ENCODE results near the gene CALY.
"Not testable (repeated sequence)": the region's sequence is repeated elsewhere in the genome, so short reads cannot be mapped to it uniquely, and the experiment has no call there.

The CALY gene

DNA sequence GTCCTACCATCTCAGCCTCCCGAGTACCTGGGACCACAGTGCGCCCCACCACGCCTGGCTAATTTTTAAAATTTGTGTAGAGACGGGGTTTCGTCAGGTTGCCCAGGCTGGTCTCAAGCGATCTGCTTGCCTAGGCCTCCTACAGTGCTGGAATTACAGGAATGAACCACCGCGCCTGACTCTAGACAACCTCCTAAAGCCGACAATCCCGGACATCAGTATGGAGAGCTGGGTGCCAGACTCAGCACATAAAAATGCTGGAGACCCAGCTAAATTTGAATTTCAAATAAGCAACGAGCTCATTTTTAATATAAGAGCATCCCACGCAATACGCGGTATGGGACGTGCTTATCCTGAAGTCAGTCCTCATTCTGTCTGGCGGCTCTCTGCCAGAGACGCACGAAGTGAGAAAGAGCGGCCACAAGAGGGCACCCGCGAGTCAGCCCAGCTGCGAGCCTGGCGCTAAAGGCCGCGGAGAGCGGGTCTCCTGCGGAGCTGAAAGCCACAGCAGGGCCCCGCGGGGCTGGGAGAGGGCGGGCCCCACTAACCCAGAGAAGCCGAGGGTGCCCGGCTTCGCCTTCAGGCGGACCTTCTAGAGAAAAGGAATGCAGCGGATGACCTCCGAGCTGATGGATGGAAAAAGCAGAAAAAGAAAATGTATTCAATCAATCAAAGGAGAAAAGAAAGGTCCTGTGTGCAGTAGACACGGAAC is 7.0 kb downstream of the CALY start:
- peak; percentile 73 for DNase-seq (ENCODE audit: low read depth)

DNA sequence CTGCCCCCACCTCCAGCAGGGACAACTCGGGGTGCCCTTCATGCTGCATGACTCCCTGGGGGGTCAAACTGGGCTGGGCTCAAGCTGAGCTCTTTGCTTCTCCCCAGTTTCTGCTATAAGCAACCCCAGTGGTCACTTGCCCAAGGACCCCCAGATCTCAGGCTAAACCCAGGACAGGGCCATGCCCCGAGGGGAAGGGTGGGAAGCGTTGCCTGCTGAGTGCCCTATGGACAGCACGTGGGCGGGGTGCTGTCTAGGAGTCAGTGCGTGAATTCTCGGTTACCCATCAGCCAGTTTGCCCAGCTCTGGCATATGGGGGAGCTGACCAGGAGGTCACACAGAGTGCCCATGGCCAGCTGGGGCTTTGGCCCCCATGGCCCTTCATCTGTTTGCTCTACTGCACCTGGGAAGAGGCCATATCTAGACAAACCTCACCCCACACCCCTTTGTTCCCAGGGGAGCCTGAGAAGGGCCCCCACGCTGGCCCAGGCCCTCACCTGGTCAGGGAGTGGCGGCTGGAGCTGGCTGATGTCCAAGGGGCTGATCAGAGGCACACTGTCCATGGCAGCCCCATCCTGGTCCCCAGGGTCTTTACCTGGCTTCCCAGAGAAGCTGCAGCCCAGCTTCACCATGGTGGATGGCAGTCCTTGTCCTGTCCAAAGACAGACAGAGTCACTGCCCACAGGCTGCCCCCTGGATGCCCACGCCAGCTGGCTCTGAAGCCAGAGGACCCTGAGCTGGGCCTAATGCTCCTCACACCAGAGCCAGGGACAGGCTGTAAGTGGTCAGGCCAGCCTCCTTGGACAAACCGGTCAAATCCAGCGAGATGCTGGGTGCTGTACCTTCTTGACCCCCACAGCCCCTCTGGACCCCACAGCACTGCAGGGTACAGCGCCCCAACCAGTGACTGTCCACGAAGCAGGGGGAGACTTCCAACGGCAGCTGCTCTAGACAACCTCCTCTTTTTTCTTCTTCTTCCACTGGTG is 8.0 kb downstream of the CALY start:
- DNase-seq (ENCODE audit: low read depth), result no peak

DNA sequence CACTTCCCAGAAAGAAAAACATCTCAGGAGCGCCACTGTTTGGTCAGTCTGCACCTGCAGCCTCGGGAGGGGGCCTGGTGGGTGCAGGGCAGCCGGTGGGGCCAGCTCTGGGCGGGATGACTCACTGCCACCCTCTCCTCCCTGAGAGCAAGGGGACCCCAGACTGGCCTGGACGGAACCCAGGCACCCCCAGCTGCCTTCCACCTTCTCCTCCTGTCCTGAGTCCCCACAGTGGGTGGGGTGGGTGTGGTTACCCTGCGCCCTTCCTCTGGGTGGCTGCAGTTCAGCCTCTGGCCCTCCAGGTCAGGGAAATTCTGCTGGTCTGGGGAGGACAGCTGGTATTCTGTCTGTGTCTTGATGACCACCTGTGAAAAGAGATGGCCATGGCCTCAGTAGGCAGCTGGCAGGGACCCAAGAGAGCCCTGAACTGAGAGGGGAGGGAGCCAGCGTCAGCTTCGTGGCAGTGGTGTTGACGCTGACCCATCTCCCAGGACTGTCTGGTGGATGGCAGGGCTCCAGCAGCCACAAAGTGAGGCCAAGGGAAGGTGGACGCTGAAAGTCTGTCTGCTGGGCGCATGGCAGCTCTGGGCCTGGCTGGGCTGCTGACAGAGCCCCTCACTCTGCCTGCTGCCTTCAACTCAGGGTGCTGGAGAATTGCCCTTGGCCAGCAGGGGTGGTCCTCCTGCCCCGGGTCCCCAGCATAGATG is 8.9 kb downstream of the CALY start:
- DNase-seq (ENCODE audit: low read depth), result peak; percentile 24

DNA sequence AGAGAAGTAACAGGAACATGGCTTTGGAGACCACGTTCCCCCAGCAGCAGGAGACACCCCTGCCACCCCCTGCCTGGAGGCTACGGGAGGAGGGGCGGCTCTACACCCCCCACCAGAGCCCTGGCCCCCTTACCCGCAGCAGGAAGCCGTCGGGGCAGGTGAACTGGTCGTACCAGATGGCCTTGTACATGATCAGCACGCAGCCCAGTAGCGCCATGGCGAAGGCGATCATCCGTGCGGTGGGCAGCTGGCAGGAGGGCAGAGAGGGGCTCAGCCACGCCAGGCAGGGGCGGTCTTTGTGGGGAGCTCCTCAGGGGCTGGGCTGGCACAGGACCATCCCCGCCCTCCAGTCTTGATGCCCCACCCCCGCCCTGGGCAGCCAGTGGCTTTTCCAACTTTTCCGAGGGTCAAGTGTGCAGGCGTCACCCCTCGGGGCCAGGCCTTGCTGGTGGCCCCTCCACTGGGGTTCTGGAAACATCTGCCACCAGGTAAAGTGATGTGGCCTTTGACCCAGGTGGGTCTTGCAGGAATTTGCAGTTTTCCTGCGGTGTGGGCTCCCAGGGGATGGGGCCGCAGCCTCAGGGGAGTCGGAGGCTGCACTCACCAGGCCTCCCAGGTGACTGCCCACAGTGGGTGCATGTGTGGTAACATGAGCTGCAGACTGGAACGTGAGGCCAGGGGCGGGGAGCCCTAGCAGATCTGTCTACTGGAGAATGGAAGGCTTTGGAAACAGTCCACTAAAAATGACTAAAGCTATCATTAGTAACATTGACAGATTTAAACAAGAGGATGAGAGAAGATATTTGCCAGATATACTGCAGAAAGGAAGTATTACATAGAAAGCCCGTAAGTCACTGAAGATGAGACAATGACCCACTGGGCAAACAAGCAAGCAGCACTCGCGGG is 9.7 kb downstream of the CALY start:
- DNase-seq (ENCODE audit: low read depth), result peak; percentile 63

DNA sequence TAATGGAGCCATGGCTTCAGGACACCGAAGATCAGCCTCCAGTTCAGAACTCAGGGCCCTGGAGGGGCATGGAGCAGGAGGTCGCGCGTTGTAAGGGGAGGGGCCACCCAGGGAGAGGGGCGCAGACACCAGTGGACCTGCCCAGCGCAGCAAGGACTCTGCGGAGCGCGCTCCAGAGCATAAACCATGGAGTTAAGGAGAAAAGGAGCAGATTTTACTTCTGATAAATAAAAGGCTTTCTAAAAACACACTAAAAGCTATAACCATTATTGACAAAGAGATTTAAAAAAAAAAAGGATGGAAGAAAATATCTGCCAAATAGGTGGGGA is 10.5 kb downstream of the CALY start:
- no peak for DNase-seq (ENCODE audit: low read depth)

DNA sequence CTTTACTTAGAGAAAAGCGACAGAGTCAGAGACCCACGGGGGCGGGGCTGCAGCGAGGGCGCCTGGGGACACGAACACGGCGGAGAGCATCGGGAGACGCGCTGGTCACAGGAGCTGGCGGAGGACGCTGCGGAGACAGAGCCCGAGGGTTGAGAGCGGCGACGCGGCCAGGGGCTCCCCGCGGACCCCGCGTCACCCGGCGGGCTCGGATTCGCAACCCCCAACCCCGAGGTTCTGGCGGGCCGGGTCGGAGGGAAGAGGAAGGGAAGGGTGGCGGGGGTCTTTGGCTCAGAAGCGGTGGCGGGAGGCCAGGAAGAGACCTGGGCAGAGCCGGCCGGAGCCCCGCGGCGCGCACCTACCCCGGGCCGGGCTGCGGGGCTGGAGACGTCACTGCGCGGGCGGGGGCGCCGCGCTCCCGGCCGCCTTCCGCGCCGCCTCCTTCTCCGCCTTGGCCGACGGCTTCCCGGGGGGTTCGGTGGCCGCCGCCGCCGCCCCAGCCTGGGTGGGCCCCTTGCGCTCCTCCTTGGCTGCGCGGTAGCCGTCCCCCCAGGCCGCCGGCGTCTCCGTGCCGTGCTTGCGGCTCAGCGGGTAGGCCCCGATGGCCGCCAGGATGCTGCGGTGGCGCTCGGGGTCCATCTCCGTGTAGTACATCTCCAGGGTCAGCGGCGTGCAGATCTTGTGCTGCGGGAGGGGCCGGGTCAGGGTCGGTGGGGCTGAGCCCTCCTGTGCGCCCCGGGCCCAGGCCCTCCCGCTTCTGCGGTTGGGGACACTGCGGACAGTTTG is 11.1 kb downstream of the CALY start:
- no peak for DNase-seq (ENCODE audit: low read depth)

DNA sequence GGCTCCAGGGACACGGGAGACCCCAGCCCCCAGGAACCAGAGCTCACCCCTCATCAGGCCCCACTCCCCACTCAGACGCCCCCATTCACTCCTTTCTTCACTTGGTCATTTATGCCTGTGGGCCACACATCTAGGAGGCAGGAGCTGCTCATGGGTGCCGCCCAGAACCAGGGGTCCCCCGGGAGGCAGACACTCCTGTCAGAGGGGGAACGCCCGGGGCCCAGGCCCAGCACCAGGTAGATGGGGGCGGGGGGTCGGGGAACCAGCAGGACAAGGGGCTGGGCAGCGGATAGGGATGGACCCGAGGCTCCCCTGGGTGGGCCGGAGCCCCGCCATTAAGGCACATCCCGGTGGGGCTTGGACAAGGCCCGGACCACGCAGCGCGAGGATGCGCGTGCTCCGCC is 11.8 kb downstream of the CALY start:
- DNase-seq (ENCODE audit: low read depth), result no peak

DNA sequence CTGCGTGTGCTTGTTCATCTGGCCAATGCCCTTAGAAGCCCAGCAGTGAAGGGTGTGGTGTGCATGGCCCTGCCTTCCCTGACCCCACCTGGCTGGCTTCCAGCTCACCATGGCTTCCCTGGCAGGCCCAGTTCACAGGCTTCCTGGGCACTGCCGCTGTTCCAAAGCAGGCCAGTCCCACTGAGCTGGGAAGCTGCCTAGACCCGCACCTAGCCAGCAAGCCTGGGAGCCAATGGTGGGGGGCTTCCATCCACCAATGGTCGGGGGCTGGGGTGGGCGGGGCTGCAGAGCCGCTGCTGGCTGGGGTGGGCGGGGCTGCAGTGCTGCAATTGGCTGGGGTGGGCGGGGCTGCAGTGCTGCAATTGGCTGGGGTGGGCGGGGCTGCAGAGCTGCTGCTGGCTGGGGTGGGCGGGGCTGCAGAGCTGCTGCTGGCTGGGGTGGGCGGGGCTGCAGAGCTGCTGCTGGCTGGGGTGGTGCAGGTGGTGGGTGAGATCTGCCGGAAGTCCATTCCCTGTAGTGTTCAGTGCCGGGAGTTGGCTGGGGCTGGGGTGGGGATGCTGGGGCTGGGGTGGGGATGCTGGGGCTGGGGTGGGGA is 12.4 kb downstream of the CALY start:
- DNase-seq (ENCODE audit: low read depth), result peak; percentile 58

DNA sequence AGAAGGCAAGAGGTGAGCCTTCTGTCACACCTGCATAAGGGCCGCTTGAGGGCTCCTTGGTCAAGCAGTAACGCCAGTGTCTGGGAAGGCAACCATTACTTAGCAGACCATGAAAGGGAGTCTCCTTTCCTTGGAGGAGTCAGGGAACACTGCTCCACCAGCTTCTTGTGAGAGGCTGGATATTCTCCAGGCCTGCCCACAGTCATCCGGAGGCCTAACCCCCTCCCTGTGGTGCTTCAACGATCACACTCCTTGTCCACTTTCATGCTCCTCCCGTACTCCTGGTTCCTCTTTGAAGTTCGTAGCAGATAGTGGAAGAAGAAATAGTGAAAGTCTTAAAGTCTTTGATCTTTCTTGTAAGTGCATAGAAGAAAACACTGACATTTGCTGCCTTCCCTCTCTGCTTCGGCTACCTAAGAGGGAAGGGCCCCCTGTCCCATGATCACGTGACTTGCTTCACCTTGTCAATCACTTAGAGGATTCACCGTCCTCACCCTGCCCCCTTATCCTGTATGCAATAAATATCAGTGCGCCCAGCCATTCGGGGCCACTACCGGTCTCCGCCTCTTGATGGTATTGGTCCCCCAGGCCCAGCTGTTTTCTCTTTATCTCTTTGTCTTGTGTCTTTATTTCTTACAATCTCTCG is 14.5 kb downstream of the CALY start:
- not testable (repeated sequence) for DNase-seq (ENCODE audit: low read depth)

DNA sequence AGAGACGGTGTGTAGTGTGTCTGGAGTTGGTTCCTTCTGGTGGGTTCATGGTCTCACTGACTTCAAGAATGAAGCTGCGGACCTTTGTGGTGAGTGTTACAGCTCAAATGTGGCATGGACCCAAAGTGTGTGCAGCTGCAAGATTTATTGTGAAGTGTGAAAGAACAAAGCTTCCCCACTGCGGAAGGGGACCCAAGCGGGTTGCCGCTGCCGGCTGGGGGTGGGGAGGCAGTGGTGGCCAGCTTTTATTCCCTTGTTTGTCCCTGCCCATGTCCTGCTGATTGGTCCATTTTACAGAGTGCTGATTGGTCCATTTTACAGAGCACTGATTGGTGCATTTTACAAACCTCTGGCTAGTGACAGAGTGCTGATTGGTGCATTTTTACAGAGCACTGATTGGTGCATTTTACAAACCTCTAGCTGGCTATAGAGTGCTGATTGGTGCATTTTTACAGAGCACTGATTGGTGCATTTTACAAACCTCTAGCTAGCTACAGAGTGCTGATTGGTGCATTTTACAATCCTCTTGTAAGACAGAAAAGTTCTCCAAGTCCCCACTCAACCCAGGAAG is 15.8 kb downstream of the CALY start:
- DNase-seq (ENCODE audit: low read depth), result not testable (repeated sequence)

DNA sequence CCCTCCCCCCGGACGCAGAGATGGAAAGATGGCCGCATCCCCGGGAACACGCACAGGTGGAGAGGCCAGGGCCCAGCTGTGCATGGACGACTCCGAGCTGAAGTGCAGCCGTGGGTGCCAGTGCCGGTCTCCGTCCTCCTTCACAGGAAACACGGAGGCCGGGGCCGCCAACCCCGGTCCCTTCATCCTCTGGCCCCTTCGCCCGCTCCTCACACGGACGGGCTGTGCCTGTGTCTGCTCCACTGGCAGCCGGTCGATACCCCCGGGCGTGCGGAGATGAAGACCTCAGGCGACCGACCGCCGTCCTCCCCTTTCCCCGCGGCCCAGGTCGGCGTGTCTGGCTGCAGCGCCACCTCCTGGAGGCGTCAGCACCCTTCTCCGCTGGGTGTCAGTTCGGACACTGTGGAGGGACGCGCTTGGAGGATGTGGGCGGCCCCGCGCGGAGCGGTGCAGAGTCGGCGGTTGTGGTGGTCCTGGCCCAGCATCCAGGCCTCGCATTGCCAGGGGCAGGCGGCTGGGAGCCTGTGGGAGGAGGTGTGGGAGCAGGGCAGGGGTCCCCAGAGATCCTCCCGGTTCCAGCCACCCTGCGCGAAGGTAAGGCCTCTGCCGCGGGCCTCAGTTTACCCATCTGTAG is 18.1 kb downstream of the CALY start:
- DNase-seq (ENCODE audit: low read depth), result peak; percentile 44

DNA sequence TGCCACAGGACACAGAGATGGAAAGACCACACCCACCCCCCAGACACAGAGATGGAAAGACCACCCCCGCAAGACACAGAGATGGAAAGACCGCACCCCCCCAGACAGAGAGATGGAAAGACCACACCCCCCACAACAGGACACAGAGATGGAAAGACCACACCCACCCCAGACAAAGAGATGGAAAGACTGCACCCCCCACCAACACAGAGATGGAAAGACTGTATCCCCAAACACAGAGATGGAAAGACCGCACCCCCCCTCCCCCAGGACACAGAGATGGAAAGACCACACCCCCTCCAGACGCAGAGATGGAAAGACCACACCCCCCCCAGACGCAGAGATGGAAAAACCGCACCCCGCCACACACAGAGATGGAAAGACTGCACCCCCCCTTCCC is 20.0 kb downstream of the CALY start:
- no peak for DNase-seq (ENCODE audit: low read depth)

DNA sequence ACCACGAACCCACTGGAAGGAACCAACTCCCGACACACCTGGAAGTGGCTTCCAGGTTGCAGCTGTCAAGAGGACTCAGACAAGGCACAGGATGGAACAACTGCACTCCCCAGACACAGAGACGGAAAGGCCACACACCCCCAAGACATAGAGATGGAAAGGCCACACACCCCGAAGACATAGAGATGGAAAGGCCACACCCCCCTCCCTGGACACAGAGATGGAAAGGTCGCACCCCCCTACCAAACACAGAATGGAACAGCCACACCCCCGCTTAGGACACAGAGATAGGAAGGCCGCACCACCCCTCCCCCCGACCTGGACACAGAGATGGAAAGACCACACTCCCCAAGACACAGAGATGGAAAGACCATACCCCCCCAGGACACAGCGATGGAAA is 20.4 kb downstream of the CALY start:
- no peak for DNase-seq (ENCODE audit: low read depth)

DNA sequence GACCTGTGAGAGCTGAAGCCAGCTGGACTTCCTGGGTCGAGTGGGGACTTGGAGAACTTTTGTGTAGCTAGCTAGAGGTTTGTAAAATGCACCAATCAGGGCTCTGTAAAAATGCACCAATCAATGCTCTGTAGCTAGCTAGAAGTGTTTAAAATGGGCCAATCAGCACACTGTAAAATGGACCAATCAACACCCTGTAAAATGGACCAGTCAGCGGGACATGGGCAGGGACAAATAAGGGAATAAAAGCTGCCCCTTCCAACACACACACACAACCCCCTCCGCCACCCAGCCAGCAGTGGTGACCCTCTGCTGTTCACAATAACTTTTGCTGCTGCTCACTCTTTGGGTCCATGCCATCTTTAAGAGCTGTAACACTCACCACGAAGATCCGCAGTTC is 20.8 kb downstream of the CALY start:
- DNase-seq (ENCODE audit: low read depth), result no peak

DNA sequence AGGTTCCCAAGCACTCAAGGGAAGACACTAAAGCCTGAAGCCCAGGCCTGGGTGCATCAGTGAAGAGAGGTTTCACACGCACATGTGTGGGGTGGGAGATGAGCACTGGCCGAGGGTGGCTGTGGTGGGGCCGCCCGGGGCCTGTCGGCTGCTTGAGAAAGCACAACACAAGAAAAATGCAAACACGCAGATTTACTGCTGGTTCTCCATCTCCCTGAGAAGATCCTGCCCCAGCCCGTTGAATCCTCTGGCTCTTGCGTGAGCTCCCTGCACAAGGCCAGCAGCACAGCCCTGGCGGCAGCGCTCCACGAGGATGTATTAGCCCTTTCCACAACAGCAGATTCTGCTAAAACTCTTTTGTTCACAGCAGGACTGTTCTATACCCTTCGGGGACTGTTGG is 21.8 kb downstream of the CALY start:
- DNase-seq (ENCODE audit: low read depth), result no peak

DNA sequence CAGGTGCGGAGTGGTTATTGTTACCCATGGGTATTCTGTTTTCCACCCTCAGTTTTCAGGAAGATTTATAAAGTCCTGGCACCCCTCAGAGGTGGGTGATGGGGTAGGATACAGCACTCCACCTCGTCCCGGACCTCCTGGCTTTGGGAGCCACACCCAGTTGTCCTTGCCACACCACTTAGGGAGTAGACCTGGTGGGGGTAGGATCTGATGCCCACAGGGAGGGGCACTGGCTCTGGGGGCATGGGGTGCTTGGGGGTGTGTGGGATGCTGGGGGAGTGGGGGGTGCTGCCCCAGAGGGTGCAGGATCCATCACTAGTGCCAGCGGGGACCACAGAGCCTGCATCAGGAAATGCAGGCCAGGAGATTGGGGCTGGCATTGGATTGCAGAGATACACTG is 23.5 kb downstream of the CALY start:
- DNase-seq (ENCODE audit: low read depth), result no peak

DNA sequence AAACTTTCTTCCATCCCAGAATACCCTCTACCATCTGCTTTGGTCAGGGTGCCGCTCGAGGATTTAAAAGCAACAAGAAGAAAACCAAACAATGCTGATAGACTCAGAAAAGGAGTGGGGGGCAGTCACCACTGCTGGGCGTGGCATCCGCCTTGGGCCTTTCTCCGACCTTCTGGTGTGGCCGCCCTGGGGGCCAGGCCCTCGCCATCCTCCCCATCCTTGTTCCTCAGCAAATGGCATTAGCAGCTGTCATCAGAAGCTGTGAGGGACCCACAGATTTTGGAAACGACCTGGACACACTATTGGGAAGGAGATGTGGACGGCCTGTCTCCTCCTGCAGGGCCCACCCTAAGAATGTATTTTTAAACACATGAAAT is 23.9 kb downstream of the CALY start:
- DNase-seq (ENCODE audit: low read depth), result no peak

DNA sequence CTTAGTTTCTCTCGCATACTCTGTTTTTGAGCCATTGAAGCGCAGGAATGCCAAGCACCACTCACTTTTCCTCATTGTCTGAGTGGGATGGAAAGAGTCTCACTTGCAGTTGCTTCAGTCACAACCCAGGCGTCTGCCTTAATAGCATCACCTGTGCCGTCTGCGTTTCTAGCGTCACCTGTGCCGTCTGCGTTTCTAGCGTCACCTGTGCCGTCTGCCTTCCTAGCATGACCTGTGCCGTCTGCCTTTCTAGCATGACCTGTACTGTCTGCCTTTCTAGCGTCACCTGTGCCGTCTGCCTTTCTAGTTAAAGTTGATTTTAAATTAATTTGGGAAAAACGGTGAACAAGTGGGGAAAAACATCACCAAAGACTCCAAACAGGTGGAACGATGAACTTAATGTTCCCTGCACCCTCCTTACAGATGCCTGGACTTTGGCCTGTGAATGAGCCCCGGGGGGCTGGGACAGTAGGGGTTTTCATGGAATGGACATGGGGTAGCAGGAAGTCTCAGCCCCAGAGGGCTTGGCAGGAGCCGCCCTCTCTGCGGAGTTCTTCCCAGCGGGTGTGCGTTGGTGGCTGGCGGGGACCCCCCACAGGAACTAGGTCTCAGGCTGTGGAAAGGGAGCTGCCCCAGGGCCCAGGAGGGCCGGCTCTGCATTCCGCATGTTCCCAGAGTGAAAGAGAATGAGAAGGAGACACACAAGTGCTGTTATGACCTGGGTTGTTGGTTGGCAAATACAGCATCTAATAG is 24.5 kb downstream of the CALY start:
- no peak for DNase-seq (ENCODE audit: low read depth)
